NCI-H1092 (cell line): ENCODE results near the gene RNF212B.
"Not testable (repeated sequence)": the region's sequence is repeated elsewhere in the genome, so short reads cannot be mapped to it uniquely, and the experiment has no call there.

ENCODE experiments used
- DNase-seq: peaks from one replicate; lab custom pipeline; 2025; lab: John Stamatoyannopoulos, UW

RNF212B gene, protein sequence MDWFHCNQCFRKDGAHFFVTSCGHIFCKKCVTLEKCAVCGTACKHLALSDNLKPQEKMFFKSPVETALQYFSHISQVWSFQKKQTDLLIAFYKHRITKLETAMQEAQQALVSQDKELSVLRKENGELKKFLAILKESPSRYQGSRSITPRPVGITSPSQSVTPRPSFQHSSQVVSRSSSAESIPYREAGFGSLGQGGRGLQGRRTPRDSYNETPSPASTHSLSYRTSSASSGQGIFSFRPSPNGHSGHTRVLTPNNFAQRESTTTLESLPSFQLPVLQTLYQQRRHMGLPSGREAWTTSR

GRCh38 chr14:23237772-23238594 is at the start of gene RNF212B:
TSS of gene RNF212B (plus strand) at chr14:23237936. CDS start at chr14:23240346, 2,410 bp downstream.
- peak; percentile 84 for DNase-seq

GRCh38 chr14:23193432-23193831 is 44.3 kb upstream of the RNF212B start:
- no peak for DNase-seq

- no peak for DNase-seq
Observed at GRCh38 chr14:23195552-23196101, 42.1 kb upstream of the RNF212B start.

GRCh38 chr14:23196487-23196886 is 41.2 kb upstream of the RNF212B start:
- DNase-seq: not testable (repeated sequence)

DNA sequence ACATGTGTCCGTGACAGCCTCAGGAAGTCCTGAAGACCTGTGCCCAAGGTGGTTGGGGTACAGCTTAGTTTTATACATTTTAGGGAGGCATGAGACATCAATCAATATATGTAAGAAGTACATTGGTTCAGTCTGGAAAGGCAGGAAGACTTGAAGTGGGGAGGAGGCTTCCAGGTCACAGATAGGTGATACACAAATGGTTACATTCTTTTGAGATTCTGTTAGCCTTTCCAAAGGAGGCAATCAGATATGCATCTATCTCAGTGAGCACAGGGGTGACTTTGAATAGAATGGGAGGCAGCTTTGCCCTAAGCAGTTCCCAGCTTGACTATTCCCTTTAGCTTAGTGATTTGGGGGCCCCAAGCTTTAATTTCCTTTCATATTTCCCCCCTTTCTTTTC is 38.6 kb upstream of the RNF212B start:
- not testable (repeated sequence) for DNase-seq

DNA sequence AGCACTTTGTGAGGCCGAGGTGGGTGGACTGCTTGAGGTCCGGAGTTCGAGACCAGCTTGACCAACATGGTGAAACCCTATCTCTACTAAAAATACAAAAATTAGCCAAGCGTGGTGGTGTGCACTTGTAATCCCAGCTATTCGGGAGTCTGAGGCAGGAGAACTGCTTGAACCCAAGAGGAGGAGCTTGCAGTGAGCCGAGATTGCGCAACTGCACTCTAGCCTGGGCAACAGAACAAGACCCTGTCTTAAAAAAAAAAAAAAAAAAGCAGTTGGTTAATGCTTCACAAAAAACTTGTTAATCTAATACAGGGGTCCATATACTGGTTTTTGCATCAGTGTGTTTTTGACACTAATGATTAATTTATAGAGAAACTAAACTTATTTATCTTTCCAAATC is 35.7 kb upstream of the RNF212B start:
- no peak for DNase-seq

GRCh38 chr14:23206422-23207145 is 31.2 kb upstream of the RNF212B start:
- no peak for DNase-seq

GRCh38 chr14:23207146-23207540 is 30.6 kb upstream of the RNF212B start:
- DNase-seq: no peak

- DNase-seq: no peak
Observed at GRCh38 chr14:23208324-23208723, 29.4 kb upstream of the RNF212B start.

DNA sequence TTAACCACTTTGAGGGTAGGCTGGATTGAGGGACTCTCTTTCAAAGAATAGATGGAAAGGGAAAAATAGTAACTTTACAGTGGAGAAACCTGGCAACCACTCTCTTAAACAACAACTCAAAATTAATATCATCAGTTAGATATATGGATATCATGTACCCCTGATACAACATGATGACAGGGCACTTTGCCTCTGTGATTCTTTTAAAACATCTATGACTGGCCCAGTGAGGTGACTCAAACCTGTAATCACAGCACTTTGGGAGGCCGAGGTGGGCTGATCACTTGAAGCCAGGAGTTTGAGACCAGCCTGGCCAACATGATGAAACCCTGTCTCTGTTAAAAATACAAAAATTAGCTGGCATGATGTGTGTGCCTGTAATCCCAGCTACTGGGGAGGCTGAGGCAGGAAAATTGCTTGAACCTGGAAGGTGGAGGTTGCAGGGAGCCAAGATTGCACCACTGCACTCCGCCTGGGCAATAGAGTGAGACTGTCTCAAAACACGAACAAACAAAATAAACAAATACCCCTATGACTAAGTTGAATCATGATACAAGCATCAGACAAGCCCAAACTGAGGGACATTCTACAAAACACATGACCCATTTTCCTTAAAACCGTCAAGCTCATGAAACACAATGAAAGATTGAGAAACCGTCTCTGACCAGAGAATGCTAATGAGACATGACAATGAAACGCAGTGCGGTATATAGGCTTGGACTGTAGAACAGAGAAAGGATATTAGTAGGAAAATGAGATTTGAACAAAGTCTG is 27.9 kb upstream of the RNF212B start:
- no peak for DNase-seq

- DNase-seq: no peak
Observed at GRCh38 chr14:23215421-23215820, 22.3 kb upstream of the RNF212B start.

- DNase-seq: no peak
Observed at GRCh38 chr14:23217032-23218020, 20.4 kb upstream of the RNF212B start.

GRCh38 chr14:23219075-23219474 is 18.7 kb upstream of the RNF212B start:
- DNase-seq: no peak

- not testable (repeated sequence) for DNase-seq
Observed at GRCh38 chr14:23224958-23225357, 12.8 kb upstream of the RNF212B start.

DNA sequence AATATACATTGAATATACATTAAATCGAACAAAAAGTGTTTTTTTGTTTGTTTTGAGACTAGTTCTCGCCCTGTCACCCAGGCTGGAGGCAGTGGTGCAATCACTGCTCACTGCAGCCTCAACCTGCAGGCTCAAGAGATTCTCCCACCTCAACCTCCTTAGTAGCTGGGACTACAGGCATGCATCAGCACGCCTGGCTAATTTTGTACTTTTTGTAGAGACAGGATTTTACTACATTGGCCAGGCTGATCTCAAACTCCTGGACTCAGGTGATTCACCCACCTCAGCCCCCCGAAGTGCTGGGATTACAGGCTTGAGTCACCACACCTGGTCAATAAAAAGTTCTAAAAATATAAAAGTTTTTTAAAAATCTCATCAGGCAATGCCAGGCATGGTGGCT is 10.2 kb upstream of the RNF212B start:
- DNase-seq: no peak

GRCh38 chr14:23228812-23229211 is 8.9 kb upstream of the RNF212B start:
- no peak for DNase-seq

DNA sequence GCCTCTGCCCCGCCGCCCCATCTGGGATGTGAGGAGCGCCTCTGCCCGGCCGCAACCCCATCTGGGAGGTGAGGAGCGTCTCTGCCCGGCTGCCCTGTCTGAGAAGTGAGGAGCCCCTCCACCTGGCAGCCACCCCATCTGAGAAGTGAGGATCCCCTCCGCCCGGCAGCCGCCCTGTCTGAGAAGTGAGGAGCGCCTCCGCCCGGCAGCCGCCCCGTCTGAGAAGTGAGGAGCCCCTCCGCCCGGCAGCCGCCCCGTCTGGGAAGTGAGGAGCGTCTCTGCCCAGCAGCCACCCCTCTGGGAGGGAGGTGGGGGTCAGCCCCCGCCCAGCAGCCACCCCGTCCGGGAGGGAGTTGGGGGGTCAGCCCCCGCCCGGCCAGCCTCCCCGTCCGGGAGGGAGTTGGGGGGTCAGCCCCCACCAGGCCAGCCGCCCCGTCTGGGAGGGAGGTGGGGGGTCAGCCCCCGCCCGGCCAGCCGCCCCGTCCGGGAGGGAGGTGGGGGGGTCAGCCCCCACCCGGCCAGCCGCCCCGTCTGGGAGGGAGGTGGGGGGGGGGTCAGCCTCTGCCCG is 5.4 kb upstream of the RNF212B start:
- not testable (repeated sequence) for DNase-seq

DNA sequence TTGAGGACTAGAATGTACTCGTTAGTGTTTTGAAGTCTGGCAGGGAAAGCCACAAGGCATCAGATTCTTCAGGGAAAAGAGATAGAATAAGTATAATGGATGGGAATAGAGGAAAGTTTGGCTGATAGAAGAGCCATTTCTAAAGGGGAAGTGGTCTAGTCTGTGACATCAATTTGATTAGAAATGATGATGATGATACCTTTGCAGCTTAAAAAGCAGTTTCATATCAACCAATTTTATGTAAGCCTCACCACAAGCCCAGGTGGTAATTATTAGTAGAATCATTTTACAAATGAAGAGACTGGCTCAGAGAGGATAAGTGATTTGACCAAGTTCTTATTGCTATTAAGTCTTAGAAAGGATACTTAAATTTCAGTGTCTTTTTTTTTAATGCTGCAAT is 2.9 kb downstream of the RNF212B start:
- no peak for DNase-seq

DNA sequence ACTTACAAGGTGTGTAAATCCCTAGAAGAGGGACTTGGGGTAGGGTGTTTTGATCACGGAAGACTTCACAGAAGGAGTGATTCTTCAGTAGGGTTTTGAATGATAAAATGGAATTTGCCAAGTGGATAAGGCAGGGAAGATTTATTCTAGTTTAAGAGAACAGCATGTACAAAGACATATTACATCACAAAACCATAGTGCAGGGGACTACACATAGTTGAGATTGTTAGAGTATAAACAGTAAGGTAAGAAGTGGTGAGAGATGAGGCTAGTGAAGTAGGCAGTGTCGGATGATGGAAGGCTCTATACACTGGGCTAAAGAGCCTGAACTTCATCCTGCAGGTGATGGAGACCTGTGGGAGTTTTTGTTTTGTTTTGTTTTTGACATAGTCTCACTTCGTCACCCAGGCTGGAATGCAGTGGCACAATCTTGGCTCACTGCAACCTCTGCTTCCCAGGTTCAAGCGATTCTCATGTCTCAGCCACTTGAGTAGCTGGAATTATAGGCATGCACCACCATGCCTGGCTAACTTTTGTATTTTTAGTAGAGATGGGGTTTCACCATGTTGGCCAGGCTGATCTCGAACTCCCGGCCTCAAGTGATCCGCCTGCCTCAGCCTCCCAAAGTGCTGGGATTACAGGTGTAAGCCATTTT is 3.5 kb downstream of the RNF212B start:
- DNase-seq: not testable (repeated sequence)
